ENCODE data around the gene OLFM1. TPM values are rescaled to one million over a fixed set of nuclear protein-coding genes. Genes with fewer than 3 reads are reported as not detected.

Gene OLFM1
- total RNA-seq, 1 donor: 0.81 TPM

GRCh38 chr9:135095470-135096407, 8.3 kb downstream of the OLFM1 start:
- TF ChIP-seq, protein P1, sequence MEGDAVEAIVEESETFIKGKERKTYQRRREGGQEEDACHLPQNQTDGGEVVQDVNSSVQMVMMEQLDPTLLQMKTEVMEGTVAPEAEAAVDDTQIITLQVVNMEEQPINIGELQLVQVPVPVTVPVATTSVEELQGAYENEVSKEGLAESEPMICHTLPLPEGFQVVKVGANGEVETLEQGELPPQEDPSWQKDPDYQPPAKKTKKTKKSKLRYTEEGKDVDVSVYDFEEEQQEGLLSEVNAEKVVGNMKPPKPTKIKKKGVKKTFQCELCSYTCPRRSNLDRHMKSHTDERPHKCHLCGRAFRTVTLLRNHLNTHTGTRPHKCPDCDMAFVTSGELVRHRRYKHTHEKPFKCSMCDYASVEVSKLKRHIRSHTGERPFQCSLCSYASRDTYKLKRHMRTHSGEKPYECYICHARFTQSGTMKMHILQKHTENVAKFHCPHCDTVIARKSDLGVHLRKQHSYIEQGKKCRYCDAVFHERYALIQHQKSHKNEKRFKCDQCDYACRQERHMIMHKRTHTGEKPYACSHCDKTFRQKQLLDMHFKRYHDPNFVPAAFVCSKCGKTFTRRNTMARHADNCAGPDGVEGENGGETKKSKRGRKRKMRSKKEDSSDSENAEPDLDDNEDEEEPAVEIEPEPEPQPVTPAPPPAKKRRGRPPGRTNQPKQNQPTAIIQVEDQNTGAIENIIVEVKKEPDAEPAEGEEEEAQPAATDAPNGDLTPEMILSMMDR (IDR thresholded peaks at IDR 0.05; ENCODE audit: insufficient read depth, low read length): no peak
- DNase-seq (ENCODE audit: low read depth): no peak
- no peak overlapping the region for H3K4me3 ChIP-seq (ENCODE audit: low read depth, low read length)

DNA sequence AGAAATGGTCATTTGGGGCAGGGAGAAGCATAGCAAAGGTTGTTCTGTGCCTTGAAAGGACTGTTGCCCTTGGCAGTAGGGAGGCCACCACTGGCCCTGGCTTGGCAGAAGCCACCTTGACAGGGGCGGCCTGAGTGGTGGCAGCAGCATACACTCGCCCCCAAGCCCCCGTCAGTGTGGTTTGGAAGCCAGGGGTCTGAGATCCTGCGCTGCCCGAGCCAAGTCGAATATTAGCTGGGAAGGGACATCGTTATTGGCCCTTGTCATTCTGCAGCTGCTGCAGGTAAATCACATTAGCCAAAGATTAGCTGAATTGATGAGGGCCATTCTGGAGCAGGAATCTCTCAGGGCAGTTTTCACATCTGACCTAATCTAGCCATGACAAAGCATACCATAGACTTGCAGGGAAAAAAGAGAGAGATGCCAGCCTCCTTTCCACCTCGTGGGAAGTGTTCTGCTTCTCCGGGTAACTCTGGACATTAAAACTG, 9.0 kb downstream of the OLFM1 start:
- TF ChIP-seq, protein P1 (IDR thresholded peaks at IDR 0.05; ENCODE audit: insufficient read depth, low read length): no peak
- H3K4me3 ChIP-seq (ENCODE audit: low read depth, low read length): no peak overlapping the region
- no peak for DNase-seq (ENCODE audit: low read depth)

DNA sequence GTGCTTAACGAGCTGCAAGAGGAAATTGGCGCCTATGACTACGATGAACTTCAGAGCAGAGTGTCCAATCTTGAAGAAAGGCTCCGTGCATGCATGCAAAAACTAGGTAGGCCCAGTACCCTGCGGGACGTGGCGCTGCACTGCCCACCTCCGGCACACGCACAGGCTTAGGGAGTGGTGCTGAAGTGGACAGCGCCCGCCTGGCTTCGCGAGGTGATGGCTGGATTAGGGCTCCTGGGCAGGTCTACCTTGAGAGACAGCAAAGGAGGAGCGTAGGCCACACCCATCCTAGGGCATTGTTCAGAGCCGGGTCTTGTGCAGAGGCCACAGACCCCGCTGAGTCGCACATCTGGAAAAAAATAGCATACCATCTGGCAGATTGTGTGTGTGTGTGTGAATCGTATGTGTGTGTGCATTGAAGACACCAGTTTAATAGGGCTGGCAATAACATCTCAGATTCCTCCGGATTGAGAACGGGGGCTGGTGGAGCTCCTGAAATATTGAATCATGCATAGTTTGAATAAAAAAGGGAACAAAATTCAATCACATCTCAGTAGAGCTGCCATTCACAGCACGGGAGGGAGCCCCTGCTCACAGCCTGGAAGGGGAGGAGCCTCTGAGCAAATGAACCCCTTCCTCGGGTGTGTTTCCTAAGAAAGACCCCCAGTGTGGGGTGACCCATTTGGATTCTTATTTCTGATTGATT, 11.1 kb downstream of the OLFM1 start:
- peak; percentile 2 for DNase-seq (ENCODE audit: low read depth)
- no peak overlapping the region for H3K4me3 ChIP-seq (ENCODE audit: low read depth, low read length)
- TF ChIP-seq, protein P1 (IDR thresholded peaks at IDR 0.05; ENCODE audit: insufficient read depth, low read length): no peak

DNA sequence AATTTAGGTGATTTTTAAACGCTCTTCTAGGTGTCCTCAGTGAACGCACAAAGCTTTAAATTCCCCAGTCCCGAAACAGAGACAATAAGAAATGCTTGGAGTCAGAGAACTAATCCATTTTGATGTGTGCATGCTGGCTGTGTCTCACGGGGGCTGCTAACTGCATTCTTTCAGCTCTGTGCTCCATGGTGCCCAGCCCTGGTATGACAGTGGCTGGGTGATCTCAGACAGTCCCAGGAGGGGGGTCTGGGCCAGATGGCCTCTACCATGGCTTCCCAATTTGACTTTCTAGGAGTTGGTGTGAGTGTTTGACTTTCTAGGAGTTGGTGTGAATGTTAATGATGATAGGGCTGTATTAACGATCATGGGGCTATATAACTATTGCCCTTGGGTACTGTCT, 12.1 kb downstream of the OLFM1 start:
- no peak overlapping the region for H3K4me3 ChIP-seq (ENCODE audit: low read depth, low read length)
- TF ChIP-seq, protein P1 (IDR thresholded peaks at IDR 0.05; ENCODE audit: insufficient read depth, low read length): no peak

GRCh38 chr9:135100241-135100681, 12.8 kb downstream of the OLFM1 start:
- no peak overlapping the region for H3K4me3 ChIP-seq (ENCODE audit: low read depth, low read length)
- no peak for DNase-seq (ENCODE audit: low read depth)
- TF ChIP-seq, protein P1 (IDR thresholded peaks at IDR 0.05; ENCODE audit: insufficient read depth, low read length): no peak

More for the DNA sequence above, 12.1 kb downstream of the OLFM1 start:
- DNase-seq (ENCODE audit: low read depth): no peak

- no peak overlapping the region for H3K4me3 ChIP-seq (ENCODE audit: low read depth, low read length)
- TF ChIP-seq, protein P1 (IDR thresholded peaks at IDR 0.05; ENCODE audit: insufficient read depth, low read length): no peak
- no peak for DNase-seq (ENCODE audit: low read depth)
Measured at GRCh38 chr9:135100725-135101410, 13.4 kb downstream of the OLFM1 start.
